ENCODE data around the gene DYNLT2.

The DYNLT2 gene

GRCh38 chr6:169692516-169692915, 58.9 kb downstream of the DYNLT2 start:
- Histone ChIP-seq H3K27me3 (ENCODE audit: control insufficient read depth in 3 of 3, insufficient read depth in 3 of 3, low read depth in 1 of 3, low read length in 3 of 3) (no peaks in the 10 kb centered on the region), H3K4me1 (ENCODE audit: control insufficient read depth in 2 of 2, insufficient read depth in 1 of 2, low read depth in 1 of 2, low read length in 2 of 2) (no peaks in the 10 kb centered on the region), H3K4me2 (ENCODE audit: insufficient read depth, low read length, poor library complexity, severe bottlenecking) (no peak overlapping the region), H4K91ac (ENCODE audit: low read depth, low read length, poor library complexity) (no peak overlapping the region), H3K4ac (ENCODE audit: low read length) (no peak overlapping the region), H3K23ac (ENCODE audit: low read depth, low read length, poor library complexity) (no peak overlapping the region), H2BK5ac (ENCODE audit: low read length) (no peak overlapping the region), H2BK15ac (ENCODE audit: low read length) (no peak overlapping the region), H3K9me3 (replicated peaks in 1 of 2; ENCODE audit: control insufficient read depth in 2 of 2, insufficient read depth in 1 of 2, low read depth in 1 of 2, low read length in 2 of 2) (peaks cover 17 to 73% of the 10 kb centered on the region in 2 donors), H2BK120ac (ENCODE audit: low read depth, low read length) (no peak overlapping the region), H2BK12ac (ENCODE audit: low read length) (no peak overlapping the region), H3K79me1 (ENCODE audit: low read depth, low read length) (peaks cover 9% of the 10 kb centered on the region), H3K18ac (ENCODE audit: low read length) (no peak overlapping the region), H2AFZ (ENCODE audit: low read length) (no peak overlapping the region), H3K14ac (ENCODE audit: low read length) (peak overlapping the region; percentile 5), H3K36me3 (replicated peaks in 1 of 2; ENCODE audit: control insufficient read depth in 2 of 2, insufficient read depth in 2 of 2, low read length in 2 of 2) (peaks cover 17 to 70% of the 10 kb centered on the region in 2 donors), H3K27ac (replicated peaks; ENCODE audit: low read length) (no peak overlapping the region), H3K9ac (ENCODE audit: low read depth, low read length, poor library complexity) (no peak overlapping the region), H2AK5ac (ENCODE audit: low read depth, low read length) (no peak overlapping the region), H4K8ac (ENCODE audit: low read depth, low read length) (no peak overlapping the region), H3K4me3 (ENCODE audit: low read length in 2 of 2) (peak overlapping the region in 1 of 2 donors; percentile 38)
- DNase-seq (ENCODE audit: low spot score) = no peak
- WGBS, 2 donors (ENCODE audit: extremely low coverage in 2 of 2, insufficient read length in 2 of 2, insufficient replicate concordance in 1 of 2) = no CpG with 5 or more reads among the region's 3 CpGs

GRCh38 chr6:169691260-169691659, 60.1 kb downstream of the DYNLT2 start:
- Histone ChIP-seq H2BK5ac (ENCODE audit: low read length) (no peak overlapping the region), H3K36me3 (replicated peaks in 1 of 2; ENCODE audit: control insufficient read depth in 2 of 2, insufficient read depth in 2 of 2, low read length in 2 of 2) (peaks cover 17 to 79% of the 10 kb centered on the region in 2 donors), H4K91ac (ENCODE audit: low read depth, low read length, poor library complexity) (no peak overlapping the region), H3K18ac (ENCODE audit: low read length) (no peak overlapping the region), H3K4me3 (ENCODE audit: low read length in 2 of 2) (no peak overlapping the region), H3K4me1 (ENCODE audit: control insufficient read depth in 2 of 2, insufficient read depth in 1 of 2, low read depth in 1 of 2, low read length in 2 of 2) (no peaks in the 10 kb centered on the region), H2AFZ (ENCODE audit: low read length) (no peak overlapping the region), H3K14ac (ENCODE audit: low read length) (no peak overlapping the region), H2AK5ac (ENCODE audit: low read depth, low read length) (no peak overlapping the region), H4K8ac (ENCODE audit: low read depth, low read length) (no peak overlapping the region), H3K9me3 (replicated peaks in 1 of 2; ENCODE audit: control insufficient read depth in 2 of 2, insufficient read depth in 1 of 2, low read depth in 1 of 2, low read length in 2 of 2) (peaks cover 16 to 78% of the 10 kb centered on the region in 2 donors), H3K27me3 (ENCODE audit: control insufficient read depth in 3 of 3, insufficient read depth in 3 of 3, low read depth in 1 of 3, low read length in 3 of 3) (no peaks in the 10 kb centered on the region), H2BK120ac (ENCODE audit: low read depth, low read length) (no peak overlapping the region), H2BK12ac (ENCODE audit: low read length) (no peak overlapping the region), H3K23ac (ENCODE audit: low read depth, low read length, poor library complexity) (no peak overlapping the region), H3K4me2 (ENCODE audit: insufficient read depth, low read length, poor library complexity, severe bottlenecking) (no peak overlapping the region), H3K9ac (ENCODE audit: low read depth, low read length, poor library complexity) (no peak overlapping the region), H2BK15ac (ENCODE audit: low read length) (no peak overlapping the region), H3K27ac (replicated peaks; ENCODE audit: low read length) (no peak overlapping the region), H3K4ac (ENCODE audit: low read length) (no peak overlapping the region), H3K79me1 (ENCODE audit: low read depth, low read length) (peaks cover 9% of the 10 kb centered on the region)
- DNase-seq (ENCODE audit: low spot score) = no peak
- WGBS, 2 donors (ENCODE audit: extremely low coverage in 2 of 2, insufficient read length in 2 of 2, insufficient replicate concordance in 1 of 2) = no CpG with 5 or more reads among the region's 2 CpGs

Data from neuronal stem cell (in vitro differentiated cells).